Activated CD8-positive, alpha-beta memory T cell treated with anti-CD3 and anti-CD28 coated beads, Interleukin-2, amount 50 U/mL, for 48 hours (primary cell): ENCODE data around the gene AFAP1.

Experiments used
- DNase-seq: peaks from one replicate; pipeline ENCODE4 v3.0.0-alpha.2; 2020

The AFAP1 gene

GRCh38 chr4:7780751-7781348 lies 158.8 kb downstream of the AFAP1 start:
- DNase-seq: no peak

DNA sequence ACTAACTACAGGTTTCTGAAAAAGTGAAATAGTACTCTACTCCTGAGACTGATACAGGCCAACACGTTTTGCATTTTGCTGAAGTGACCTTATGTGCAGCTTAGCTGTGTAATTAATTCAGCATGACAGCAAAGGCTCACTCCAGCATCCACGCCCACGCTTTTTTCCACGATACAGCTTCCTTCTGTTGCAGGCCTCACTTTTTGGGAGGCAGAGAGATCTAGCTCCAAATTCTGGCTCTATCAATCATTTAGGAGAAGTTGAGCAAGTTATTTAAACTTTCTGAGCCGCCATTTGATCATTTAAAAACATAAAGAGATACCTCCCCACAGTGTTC lies 160.3 kb downstream of the AFAP1 start:
- no peak for DNase-seq

DNA sequence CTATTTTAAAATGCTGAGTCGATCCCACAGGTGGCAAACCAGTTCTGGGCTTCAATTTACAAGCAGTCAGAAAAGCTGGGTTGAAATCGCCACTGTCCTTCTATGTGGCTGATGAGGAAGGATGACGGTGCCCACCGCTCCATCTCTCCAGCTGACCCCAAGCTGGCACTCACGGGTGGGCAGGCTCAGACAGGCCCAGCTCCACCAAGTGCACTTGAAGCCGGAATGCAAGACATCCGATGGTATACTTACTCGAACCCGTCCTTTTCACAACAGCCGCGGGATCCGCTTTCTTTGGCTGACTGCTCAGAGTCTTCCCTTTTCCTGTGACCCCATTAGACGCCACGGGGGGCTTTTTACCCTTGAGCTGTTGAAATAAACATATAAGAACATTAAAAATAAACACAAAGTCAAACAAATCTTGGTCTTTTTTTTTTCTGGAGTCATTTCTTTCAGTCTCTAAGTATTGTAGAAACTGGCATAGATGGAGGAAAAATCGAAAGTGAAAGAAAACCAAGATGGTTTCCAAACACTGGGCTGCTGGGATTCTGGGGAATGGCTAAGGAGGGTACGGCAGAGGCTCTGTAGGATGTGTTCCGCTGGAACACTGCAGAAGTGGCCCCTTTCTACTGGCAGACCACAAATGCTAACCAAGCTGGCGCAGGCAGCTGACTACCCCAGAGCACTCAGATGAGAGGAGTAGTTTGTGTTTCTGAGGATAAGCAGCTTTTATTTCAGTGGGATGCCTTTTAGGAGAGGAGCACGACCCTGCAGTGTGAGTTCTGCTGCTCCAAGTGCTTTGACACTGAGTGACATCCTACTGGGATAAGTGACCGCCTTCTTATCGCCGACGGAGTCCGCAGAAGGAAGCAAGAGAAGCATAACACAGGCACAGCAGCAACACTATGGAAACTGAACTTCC lies 160.9 kb downstream of the AFAP1 start:
- DNase-seq: no peak

DNA sequence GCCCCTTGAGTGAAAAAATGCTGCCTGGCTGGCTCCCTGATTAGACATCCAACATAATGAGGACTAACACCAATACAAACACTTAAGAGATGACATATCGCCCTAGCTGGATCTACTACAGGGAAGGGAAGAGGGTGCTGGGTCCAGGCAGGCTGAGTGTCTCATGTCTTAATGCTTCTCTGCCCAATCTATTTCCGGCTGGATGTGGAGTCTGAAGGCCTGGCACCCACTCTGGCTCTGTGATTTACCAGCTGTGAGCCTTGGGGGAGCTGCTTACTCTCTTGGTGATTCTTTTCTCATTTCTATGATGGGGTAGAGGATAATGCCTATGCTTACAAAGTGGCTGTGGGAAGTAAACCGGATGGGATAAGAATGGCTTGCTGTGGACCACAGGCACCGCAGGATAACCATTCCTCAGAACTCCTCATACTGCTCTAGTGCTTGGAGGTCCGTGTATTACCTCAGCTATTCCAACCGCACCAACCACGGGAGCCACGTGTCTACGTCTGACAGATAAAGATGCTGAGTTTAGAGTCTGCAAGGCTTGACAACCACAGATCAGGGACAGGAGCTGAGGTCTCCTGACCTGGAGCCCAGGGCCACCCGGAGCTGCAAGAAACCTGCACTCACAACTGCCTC lies 161.7 kb downstream of the AFAP1 start:
- DNase-seq: no peak

DNA sequence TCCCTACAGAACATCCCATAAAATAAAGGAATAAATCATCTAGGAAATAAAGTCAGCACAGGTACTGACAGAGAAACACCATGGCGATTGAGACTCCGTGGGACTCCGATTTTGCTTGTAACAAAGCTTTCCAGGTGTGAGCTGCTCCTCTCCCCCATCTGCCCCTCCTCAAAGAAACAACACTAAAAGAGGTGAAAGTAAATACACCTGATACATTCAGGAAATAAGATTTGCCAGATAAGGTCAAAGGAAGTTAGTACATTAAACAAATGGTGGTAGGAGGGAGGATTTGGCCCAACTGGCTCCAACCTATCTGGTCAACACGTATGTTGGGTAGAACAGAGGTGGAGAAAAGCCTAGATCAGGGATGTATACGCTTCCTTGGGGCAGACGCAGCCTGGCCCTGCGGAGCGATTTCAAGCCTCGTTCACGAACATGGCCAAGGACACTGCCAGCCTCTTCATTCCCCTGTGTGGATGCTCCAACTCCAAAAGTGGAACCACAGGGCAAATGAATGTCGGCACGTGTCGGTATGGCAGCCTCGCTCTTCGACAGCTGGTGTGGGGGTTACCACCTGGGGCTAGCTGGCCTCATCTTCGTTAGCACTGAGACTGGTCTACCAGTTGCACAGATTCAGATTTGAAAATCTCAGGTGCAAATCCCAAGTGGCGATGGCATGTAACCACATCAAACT lies 162.5 kb downstream of the AFAP1 start:
- no peak for DNase-seq

DNA sequence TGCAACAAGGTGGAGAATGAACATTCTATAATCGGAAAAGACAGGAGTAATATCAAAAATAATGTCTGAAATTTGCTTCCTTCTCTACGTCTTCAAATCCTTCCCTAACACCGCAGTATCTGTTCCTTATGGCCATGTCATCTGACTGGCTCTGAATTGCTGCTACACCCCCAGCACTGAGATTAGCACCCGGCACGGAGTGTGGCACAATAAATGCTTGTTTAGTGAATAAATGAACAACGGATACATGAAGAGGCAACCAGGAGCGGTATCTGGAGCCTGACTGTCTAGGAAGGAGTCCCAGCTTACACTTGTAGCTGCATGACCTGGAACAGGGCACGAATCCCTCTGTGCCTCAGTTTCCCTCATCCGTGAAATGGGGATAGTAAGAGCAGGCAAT lies 164.3 kb downstream of the AFAP1 start:
- no peak for DNase-seq

DNA sequence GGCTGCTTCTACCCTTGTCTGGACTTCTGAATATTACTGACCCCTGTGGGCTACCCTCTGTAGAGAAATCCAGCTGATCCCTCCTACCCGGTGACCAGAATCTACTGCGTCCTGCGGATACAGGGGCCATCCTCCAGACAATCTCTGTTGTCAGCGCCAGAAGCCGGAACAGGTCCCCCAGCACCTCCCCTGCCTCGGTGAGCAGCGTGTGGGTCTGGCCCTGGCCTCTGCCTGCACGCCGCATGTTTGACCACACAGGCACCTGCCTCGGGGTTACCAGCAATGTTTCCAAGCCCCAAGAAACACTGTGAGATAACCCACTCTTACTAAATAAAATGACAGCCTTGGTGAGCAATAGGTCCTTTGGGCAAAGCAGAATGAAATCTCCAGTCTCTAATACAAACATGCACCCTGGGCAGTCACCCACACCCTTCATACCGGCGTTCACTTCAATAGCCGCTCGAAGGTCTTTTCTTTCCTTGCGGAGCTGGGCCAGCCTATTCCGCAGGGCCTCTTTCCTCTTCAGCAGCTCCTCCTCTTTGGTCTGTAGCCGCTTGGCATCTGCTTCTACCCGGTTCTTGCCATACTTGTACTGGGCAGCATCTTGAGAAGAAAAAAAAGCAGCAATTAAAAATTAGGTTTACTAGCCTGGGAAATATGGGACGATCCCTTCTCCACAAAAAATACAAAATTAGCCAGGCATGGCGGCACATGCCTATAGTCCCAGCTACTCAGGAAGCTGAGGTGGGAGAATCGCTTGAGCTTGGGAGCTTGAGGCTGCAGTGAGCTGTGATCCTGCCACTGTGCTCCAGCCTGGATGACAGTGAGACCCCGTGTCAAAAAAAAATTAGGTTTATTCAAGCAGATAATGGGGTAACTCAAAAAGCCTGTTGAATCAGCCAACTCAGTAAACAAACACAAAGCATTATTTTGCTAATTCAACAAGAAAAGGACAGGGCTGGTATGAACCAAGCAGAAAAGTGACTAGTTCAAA lies 165.1 kb downstream of the AFAP1 start:
- no peak for DNase-seq

DNA sequence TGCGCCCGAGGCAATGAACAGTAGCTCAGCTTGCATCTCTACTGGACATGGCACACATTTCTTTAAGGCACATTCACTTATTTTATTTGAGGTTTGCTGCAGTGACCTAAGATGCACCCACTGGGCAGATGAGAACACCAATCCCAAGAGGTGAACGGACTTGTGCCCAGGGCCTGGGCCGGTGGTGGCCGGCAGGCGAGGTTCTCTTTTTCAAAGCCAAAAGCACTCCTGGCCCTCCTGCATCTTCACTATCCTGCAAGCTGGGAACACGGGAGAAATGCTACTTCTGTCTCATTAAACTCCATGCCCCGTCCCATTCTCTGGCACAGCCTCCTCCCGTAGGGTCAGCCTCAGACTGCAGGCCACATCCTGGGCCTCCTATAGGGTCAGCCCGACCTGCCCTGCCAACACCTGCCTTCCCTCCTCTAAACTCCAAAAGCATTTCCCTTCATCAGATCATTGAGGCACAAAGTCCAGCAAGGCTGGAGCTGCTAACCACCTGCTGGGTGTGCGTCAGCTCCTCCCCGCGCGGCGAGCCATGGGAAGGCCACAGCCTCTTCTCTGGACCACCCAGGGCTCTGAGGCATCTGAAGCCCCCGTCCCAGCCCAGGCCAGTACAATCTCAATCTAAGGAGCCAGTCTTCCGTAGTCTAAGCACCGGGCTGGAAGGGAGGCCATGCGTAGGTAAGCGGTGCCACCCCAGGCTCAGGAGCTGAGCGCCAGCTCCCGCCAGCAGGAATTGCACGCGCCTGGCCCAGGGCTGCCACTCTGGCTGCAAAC lies 166.1 kb downstream of the AFAP1 start:
- no peak for DNase-seq

- DNase-seq: no peak
Measured at GRCh38 chr4:7772711-7773385, 166.8 kb downstream of the AFAP1 start.

DNA sequence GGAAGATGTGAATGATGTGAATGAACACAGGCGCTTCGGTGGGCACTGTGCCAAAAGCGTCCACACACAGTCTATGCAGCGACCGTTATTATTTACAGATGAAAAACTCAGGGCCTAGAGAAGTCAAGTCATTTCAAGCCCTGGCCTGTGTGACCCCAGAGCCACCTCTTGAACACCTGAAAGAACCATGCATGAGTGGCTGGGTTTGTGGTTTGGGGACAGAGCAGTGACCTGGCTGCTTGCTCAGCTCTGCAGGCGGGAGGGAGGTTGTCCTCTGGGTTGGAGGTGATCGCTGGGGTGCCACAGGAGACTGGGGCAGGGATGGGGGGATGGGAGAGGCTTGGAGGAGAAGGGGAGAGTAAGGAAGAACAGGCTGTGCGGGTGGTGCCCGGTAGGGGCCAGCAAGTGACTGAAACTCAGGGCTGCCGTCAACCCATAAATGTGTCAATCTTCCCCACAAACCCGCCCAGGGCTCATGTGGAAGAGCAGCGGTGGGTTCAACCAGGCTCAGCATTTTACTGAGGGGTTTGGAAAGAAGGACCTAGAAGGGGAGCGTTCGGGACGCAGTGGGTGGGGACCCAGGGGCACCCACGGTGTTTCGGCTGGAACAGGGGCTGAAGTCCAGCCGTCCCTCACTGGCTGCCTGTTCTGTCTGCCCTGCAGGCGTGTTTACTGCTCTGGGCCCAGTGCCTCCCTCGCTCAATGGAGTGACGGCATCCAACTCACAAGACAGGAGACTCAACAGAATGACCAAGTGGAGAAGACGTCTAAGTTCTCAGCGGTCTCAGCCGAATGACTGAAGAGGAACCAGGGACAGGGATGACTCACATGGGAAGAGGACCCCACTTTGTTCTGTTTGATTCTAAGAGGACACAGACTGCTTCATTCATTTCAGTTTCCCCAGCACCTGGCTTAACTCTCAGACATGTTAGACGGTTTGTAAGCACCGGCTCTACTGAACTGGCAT lies 167.8 kb downstream of the AFAP1 start:
- DNase-seq: no peak

DNA sequence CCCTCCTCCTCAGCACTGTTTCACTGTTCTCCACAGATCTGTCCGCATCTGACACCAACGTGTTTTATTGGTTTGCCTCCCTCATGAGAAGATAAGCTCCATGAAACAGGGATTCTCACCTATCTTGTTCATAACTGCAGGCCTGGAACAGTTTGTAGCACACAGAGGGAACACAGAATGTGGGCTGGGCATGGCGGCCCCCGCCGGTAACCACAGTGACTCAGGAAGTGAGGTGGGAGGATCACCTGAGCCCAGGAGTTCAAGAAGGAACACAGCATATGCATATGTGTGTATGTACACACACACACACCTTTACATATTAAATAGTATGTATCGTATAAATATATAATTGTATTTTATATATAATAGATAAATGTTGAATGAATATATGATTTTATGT lies 168.6 kb downstream of the AFAP1 start:
- no peak for DNase-seq

DNA sequence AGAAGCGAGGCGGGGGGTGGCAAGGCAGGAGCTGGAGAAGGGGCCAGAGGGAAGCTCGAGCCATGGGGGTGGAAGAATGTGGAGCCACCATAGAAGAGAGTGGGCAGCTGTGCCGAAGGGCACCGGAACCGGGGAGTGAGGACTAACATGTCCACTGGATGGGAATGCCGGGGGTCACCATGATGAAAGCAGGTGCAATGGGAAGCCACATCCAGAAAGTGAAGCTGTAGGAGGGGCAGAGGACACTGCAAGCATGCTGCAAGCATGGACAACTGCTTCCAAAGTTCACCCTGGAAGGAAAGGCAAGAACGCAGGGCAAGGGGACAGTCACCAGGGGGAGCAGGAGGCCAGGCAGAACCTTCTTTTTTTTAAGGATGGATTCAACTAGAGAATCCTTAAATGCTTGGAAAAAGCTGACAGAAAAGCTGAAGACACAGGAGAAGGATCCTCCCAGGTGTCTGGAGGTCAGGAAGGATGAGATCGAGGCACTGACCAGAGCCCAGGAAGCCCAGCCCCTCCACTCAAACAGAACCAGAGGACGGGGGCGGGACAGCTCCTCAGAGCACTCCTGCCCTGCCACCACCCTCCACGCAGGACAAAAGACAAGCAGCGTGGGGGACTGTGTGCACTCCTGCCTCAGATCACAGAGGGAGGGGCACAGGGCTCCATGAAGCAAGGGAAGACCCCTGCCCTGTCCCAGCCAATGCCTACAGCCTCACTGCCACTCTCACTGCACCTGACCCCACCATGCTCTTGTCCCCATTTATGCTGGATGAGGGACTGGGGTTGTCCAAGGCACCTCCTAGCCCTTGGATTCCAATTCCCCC lies 169.2 kb downstream of the AFAP1 start:
- DNase-seq: no peak

DNA sequence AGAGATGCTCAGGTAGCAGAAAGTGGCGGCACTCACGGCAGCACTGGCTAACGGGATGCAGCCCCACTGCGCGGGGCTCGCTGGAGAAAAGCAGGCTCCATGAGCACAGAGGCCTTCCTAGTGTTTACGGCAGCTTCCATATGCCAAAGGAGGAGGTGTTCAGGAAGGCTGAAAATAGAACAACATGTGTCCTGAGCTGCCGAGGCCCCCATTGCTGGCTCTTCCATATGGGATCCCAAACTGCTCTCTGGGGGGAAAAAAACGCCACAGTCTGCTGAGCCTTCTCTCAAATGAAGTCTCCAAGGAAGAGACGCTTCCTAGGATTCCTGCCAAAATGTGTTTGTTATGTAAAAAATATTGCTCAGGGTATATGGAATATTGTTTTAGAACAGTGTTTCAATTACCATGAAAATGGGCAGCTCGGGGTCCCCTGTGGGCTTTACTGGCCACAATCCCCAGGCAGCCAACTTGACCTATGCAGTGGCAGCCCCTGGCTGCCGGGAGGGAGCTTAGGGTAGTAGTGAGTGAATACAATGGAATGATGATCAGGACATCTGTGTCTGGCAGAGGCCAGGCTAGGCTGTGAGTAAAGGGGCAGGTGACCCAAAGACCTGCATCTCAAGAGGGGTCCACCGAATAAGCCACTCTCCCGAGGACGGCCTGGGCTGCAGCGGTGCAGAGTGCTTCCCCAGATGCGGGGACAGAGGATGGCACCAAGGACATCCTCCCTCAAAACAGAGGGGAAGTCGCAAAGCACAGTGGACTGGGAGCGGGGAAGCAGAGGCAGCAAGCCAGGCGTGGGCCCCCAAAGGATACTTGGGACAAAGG lies 170.1 kb downstream of the AFAP1 start:
- no peak for DNase-seq

DNA sequence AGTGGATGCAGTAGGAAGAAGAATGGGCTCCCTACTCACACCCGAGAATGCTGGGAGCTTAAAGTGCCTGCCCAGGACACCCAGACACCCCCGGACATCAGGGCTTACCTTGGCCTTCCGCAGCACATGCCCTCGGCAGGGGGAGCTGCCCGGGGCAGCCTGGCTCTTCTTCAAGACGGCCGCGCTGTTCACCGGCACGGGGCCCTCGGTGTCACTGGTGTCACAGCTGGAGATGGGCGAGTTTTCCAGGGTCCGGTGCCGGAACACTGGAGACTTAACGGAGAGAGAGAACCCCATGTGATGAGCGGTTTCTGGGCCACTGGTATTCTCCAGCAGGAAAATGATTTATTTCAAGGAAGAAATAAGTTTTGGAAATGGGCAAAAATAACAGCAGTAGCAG lies 170.9 kb downstream of the AFAP1 start:
- DNase-seq: no peak

DNA sequence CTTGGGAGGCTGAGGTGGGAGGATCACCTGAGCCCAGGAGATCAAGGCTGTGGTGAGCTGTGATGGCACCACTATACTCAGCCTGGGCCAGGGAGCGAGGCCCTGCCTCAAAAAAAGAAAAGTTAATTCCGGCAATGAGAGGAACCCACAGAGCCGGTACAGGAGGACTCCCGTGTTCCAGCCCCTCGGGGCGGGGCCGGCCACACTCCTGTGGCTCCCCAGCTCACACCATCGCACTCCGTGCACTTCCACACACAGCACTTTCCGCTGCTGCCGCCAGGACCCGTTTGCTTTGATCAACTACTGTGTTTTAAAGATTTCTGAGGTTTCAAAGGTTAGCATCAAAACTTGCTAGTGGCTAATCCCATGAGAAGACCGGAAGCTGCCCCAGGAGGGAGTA lies 171.7 kb downstream of the AFAP1 start:
- DNase-seq: no peak

DNA sequence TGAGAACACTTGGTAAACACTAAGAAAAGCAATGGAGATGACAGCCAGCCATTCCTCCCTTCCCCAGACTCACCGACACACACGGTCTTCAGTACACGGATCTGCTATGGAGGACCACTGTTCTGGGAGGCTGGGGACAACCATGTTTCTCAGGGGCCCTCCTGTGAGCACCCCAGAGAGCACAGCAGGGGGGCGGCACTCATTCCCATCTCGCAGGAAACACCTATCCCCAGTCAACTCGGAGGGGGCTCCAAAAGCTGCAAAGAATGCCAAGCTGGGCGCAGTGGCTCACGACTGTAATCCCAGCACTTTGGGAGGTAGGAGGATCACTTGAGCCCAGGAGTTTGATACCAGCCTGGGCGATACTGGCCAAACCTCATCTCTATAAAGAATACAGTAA lies 172.1 kb downstream of the AFAP1 start:
- DNase-seq: no peak

GRCh38 chr4:7766661-7767345 lies 172.9 kb downstream of the AFAP1 start:
- no peak for DNase-seq
